ENCODE results near the gene CHST11. TPM values are rescaled to one million over a fixed set of nuclear protein-coding genes. Genes with fewer than 3 reads are reported as not detected.
A peak's percentile ranks its signal among the peaks of the same experiment; 100 is the strongest.

Gene CHST11
- total RNA-seq, 1 experiment from 2014 or later, result 1.1 TPM

DNA sequence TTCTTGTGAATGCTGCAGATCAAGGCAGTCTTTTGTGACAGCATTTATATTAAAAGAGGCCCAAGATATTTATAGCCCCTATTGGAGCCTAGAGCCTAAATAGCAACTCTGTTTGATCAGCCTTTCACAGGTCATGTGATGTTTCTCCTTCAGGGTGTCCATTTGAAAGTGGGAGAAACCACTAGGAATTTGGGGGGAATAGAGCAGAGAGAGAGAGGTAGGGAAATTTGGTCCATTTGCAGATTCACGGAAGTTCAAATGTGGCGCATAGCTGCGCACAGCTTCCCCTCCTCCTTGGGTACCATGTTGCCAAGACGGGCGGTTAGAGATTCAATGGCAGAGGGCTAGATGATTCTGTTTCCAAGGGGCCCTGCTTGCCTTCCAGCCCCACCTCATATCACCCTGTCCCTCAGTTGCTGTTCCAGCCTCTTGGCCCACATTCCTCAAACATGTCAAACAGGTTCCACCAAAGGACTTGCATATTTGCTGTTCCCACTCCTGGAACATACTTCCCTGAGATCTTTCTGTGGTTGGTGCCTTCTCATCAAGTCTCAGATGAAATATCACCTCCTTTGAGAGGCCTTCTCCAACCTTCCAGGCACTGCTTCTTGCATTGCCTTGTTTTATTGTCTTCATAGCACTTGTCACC lies 220.8 kb downstream of the CHST11 start:
- Mint-ChIP-seq H3K9me3 (ENCODE audit: low read depth, unreplicated experiment) (no peaks in the 10 kb centered on the region), H3K27me3 (ENCODE audit: unreplicated experiment) (no peaks in the 10 kb centered on the region), H3K27ac (ENCODE audit: unreplicated experiment) (peak overlapping the region; percentile 40), H3K36me3 (ENCODE audit: insufficient read depth, unreplicated experiment) (peaks cover 11% of the 10 kb centered on the region), H3K4me1 (ENCODE audit: low read depth, unreplicated experiment) (peaks cover 35% of the 10 kb centered on the region), H3K4me3 (ENCODE audit: low read depth, unreplicated experiment) (no peak overlapping the region)
- CTCF ChIA-PET, result no interaction called here
- TF ChIP-seq, protein P1, sequence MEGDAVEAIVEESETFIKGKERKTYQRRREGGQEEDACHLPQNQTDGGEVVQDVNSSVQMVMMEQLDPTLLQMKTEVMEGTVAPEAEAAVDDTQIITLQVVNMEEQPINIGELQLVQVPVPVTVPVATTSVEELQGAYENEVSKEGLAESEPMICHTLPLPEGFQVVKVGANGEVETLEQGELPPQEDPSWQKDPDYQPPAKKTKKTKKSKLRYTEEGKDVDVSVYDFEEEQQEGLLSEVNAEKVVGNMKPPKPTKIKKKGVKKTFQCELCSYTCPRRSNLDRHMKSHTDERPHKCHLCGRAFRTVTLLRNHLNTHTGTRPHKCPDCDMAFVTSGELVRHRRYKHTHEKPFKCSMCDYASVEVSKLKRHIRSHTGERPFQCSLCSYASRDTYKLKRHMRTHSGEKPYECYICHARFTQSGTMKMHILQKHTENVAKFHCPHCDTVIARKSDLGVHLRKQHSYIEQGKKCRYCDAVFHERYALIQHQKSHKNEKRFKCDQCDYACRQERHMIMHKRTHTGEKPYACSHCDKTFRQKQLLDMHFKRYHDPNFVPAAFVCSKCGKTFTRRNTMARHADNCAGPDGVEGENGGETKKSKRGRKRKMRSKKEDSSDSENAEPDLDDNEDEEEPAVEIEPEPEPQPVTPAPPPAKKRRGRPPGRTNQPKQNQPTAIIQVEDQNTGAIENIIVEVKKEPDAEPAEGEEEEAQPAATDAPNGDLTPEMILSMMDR (IDR thresholded peaks at IDR 0.05; ENCODE audit: unreplicated experiment), result no peak
- no TSS peak for BruUV-seq (replicated peaks)
- DNase-seq, result peak; percentile 71
- intact Hi-C loops (cut with micrococcal nuclease; ENCODE audit: unreplicated experiment), result loop anchor here (10.0 kb wide), 2 partner anchors 277 to 293 kb away; partner anchors contain the start of gene SLC41A2

DNA sequence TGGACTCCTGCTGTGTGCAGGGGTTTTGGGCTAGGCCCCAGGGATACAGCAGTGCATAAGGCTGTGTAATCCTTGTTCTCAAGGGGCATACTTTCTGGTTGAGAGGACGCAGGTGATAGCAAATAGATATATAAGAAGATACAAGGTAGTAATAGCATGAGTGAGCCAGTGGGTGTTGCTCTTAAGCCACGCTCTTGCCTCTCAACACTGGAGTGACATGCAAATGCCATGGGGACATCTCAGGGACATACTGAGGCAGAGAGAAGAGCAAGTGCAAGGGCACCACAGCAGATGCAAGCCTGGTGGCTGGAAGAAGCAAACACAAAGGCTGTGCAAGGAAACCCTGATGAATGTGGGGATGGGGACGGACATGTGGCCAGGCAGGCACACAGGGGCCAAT lies 223.3 kb downstream of the CHST11 start:
- CTCF ChIA-PET, result no interaction called here
- peaks cover 19% of the 10 kb centered on the region for H3K4me1 Mint-ChIP-seq (ENCODE audit: low read depth, unreplicated experiment)
- no peak for DNase-seq
- H3K27me3 Mint-ChIP-seq (ENCODE audit: unreplicated experiment), result no peaks in the 10 kb centered on the region
- intact Hi-C loops (cut with micrococcal nuclease; ENCODE audit: unreplicated experiment), result loop anchor here (1.0 to 10.0 kb wide), 2 partner anchors 195 to 373 kb away; no protein-coding TSS in a partner anchor
- no peak overlapping the region for H3K27ac Mint-ChIP-seq (ENCODE audit: unreplicated experiment)
- TF ChIP-seq, protein P1 (IDR thresholded peaks at IDR 0.05; ENCODE audit: unreplicated experiment), result no peak
- H3K4me3 Mint-ChIP-seq (ENCODE audit: low read depth, unreplicated experiment), result no peak overlapping the region
- no peaks in the 10 kb centered on the region for H3K9me3 Mint-ChIP-seq (ENCODE audit: low read depth, unreplicated experiment)
- BruUV-seq (replicated peaks), result no TSS peak
- peaks cover 6% of the 10 kb centered on the region for H3K36me3 Mint-ChIP-seq (ENCODE audit: insufficient read depth, unreplicated experiment)

DNA sequence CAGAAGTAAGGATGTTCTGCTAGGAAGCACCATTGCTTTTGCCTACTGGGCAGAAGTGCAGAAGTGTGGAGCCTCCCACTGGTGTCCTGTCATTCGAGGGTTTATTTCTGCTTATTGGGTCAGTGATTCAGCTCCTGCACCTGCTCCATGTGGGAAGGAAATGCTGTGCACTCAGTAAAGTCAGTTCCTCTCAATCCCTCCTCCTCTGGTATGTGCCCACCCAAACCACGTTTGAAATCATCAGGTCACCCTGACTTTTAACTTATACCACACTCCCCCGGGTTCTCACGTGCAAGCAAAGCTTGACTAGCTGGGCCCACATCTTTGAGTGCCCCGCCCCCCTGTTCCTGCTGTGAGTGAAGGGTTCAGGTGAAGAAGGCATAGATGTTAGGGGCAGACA lies 223.7 kb downstream of the CHST11 start:
- CTCF ChIA-PET, result no interaction called here
- Mint-ChIP-seq H3K27me3 (ENCODE audit: unreplicated experiment) (no peaks in the 10 kb centered on the region), H3K36me3 (ENCODE audit: insufficient read depth, unreplicated experiment) (peaks cover 6% of the 10 kb centered on the region), H3K4me3 (ENCODE audit: low read depth, unreplicated experiment) (no peak overlapping the region), H3K4me1 (ENCODE audit: low read depth, unreplicated experiment) (peaks cover 19% of the 10 kb centered on the region), H3K27ac (ENCODE audit: unreplicated experiment) (no peak overlapping the region), H3K9me3 (ENCODE audit: low read depth, unreplicated experiment) (no peaks in the 10 kb centered on the region)
- intact Hi-C loops (cut with micrococcal nuclease; ENCODE audit: unreplicated experiment), result loop anchor here (1.0 to 10.0 kb wide), 2 partner anchors 194 to 373 kb away; no protein-coding TSS in a partner anchor
- TF ChIP-seq, protein P1 (IDR thresholded peaks at IDR 0.05; ENCODE audit: unreplicated experiment), result no peak
- BruUV-seq (replicated peaks), result no TSS peak
- no peak for DNase-seq

DNA sequence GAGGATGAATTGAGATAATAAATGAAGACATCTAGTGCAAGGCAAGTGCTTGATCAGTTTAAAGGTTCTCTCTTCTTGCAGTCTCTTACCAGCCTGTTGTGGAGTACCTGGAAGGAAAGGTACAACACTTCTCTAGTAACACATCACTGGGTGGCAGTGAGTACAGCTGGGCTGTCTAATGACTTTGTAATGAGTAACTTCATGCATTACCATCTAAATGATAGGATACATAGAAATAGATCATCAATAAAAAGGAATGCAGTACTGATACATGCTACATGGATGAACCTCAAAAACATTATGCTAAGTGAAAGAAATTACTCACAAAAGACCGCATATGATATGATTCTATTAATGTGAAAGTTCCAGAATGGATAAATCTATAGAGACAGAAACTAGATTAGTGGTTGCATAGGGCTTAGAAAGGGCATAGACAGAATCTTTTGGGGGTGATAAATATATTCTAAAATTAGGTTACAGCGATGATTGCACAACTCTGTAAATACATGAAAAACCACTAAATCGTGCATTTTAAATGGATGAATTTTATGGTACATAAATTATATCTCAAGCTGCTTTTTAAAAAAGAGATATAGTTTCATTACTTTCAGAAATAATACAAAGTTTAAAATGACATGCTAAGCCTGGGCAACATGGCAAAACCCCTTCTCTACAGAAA lies 224.4 kb downstream of the CHST11 start:
- Mint-ChIP-seq H3K27ac (ENCODE audit: unreplicated experiment) (no peak overlapping the region), H3K36me3 (ENCODE audit: insufficient read depth, unreplicated experiment) (peaks cover 6% of the 10 kb centered on the region), H3K4me3 (ENCODE audit: low read depth, unreplicated experiment) (no peak overlapping the region), H3K4me1 (ENCODE audit: low read depth, unreplicated experiment) (peaks cover 21% of the 10 kb centered on the region), H3K27me3 (ENCODE audit: unreplicated experiment) (no peaks in the 10 kb centered on the region), H3K9me3 (ENCODE audit: low read depth, unreplicated experiment) (no peaks in the 10 kb centered on the region)
- CTCF ChIA-PET, result no interaction called here
- TF ChIP-seq, protein P1 (IDR thresholded peaks at IDR 0.05; ENCODE audit: unreplicated experiment), result no peak
- intact Hi-C loops (cut with micrococcal nuclease; ENCODE audit: unreplicated experiment), result loop anchor here (10.0 kb wide), 1 partner anchor 194 kb away; no protein-coding TSS in a partner anchor
- BruUV-seq (replicated peaks), result no TSS peak
- no peak for DNase-seq
